HFF-Myc (cell line): Measurements from ENCODE around the gene CDH20.

Experiments used
- DNase-seq: peaks from one replicate; pipeline ENCODE4 v3.0.0-alpha.2; 2011; ENCODE audit warnings: low read depth; ENCODE audit errors: extremely low read depth
- H3K4me3 ChIP-seq: replicated peaks from 2 replicates; pipeline ENCODE4 v1.5.1; 2011; ENCODE audit warnings: low read depth, mild to moderate bottlenecking, control low read depth, low read length
- TF ChIP-seq, protein P1 (sequence below): IDR thresholded peaks from 2 replicates; pipeline ENCODE4 v1.5.1; 2012; ENCODE audit warnings: mild to moderate bottlenecking, low read depth, low read length, control low read depth; ENCODE audit errors: missing control alignments

The CDH20 gene

DNA sequence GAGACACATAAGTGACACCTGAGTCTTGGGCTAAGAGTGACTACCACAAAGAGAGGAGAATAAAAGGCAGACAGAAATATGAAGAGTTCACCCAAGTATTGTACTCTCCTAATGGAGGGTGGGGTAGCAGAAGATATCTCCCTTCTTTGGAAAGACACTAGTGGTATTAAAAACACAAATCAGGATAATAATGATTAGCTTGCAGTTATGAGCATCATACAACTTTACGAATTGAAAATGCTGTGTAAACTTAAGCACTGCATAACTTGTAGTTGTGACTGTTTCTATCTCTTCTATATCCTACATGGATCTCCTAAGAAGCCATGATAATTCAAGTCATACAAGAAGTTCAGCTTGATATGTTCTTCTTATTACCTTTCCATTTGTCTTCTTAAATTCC is 38.1 kb upstream of the CDH20 start:
- no peak for DNase-seq
- TF ChIP-seq, protein P1, sequence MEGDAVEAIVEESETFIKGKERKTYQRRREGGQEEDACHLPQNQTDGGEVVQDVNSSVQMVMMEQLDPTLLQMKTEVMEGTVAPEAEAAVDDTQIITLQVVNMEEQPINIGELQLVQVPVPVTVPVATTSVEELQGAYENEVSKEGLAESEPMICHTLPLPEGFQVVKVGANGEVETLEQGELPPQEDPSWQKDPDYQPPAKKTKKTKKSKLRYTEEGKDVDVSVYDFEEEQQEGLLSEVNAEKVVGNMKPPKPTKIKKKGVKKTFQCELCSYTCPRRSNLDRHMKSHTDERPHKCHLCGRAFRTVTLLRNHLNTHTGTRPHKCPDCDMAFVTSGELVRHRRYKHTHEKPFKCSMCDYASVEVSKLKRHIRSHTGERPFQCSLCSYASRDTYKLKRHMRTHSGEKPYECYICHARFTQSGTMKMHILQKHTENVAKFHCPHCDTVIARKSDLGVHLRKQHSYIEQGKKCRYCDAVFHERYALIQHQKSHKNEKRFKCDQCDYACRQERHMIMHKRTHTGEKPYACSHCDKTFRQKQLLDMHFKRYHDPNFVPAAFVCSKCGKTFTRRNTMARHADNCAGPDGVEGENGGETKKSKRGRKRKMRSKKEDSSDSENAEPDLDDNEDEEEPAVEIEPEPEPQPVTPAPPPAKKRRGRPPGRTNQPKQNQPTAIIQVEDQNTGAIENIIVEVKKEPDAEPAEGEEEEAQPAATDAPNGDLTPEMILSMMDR: no peak
- H3K4me3 ChIP-seq: no peak overlapping the region

DNA sequence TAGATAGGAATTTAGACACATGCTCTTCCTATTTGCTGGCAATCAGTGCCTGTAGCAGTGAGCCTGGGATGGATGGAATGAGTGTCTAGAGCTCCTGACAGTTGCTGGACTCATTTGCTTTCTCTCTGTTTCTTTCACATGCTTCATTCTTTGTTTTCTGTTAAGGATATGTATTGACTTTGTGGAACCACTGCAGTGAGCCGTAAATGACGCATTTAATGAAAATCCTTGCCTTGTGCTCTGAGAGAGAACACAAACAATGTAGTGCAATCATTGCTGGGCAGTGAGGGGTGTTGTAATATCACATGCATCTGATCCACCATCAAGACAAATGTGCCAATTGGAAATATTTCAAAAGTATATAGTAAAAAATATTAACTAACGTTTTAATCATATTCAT is 25.2 kb upstream of the CDH20 start:
- no peak overlapping the region for H3K4me3 ChIP-seq
- TF ChIP-seq, protein P1: no peak
- no peak for DNase-seq

DNA sequence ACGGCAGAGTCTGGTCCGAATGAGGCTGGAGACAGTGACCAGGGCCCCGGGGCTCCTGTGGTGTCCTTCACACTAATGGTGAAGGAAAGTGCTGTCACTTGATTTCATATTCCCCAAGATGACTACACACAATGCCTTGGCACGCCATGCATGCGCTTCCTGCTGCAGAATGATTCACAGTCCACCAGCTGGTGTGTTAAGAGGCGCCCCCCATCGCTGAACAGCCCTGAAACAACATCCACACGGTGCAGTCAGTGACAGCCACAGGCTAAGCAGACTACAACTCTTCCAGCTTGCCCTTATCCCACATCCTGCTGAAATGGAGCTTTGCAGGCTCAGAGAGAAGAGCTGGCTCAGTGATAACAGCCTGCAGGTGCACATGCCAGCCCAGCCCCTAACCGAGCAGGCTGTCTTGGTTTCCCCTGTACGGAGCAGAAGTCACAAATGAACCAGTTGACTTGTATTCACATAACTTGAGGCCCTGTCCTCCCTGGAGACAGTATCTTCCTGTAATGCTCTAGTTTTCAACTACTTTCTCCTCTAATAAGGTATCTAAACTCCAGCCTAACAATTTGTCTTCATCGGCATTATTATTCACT is 24.3 kb upstream of the CDH20 start:
- TF ChIP-seq, protein P1: no peak
- DNase-seq: no peak
- no peak overlapping the region for H3K4me3 ChIP-seq

DNA sequence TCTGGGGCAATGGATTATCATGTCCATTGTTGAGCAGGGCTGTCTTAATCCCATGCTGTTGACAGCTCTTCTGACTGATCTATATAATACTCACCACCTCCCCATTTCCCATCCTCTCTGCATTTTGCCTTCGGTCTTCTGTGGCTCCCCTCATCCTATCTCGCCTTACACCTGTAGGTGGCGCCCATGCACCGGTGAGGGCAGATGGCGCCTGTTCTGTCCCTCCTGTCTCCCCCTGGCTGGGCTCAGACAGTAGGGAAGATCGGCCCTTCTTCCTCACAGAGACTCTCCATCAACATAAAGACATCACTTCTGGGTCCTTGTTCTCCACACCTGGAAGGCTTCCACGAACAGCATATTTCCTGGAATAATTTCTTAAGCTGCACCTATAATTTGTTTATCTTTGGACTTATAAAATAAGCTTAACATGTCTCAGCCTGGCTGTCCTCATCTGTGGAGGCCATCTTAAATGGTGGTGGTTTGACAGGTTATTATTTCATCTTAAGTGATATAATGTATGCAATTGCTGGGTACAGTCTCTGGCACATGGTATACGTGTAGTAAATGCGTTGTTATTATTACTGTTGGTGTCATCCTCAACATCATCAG is 10.9 kb upstream of the CDH20 start:
- TF ChIP-seq, protein P1: peak; percentile 94
- H3K4me3 ChIP-seq: no peak overlapping the region
- DNase-seq: peak; percentile 9

DNA sequence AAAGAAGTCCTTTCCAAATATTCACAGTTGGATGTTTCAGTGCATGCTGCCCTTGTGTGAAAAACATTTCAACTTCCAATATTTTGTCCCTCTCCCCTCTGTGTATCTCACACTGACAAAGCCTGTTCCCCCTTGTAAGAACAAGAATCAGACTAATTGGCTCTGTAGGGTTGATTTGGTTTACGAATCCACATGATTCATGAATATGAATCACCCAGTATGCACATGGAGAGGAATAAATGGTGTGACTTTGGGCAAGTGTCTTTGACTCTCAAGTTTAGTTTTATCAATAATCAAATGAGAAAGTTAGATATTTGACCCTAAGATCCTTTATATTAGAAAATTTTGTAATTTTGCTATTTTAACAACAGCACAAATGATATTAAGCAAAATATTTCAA is 9.3 kb upstream of the CDH20 start:
- TF ChIP-seq, protein P1: no peak
- no peak overlapping the region for H3K4me3 ChIP-seq
- DNase-seq: no peak

DNA sequence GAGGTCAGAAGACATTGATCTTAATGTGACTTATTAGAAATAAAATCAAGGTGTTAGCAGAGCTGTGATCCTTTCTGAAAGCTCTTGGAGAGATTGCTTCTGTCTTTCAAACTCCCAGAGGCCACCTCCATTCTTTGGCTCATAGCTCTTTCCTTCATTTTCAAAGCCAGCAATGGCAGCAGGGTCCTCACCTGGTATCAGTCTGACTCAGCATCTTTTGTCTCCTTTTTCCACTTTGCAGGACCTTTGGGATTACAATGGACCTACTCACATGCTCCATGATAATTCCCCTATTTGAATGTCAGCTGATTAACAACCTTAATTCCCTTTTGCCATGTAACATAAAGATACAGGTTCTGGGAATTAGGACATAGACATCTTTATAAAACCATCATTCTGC is 6.8 kb upstream of the CDH20 start:
- DNase-seq: no peak
- TF ChIP-seq, protein P1: no peak

DNA sequence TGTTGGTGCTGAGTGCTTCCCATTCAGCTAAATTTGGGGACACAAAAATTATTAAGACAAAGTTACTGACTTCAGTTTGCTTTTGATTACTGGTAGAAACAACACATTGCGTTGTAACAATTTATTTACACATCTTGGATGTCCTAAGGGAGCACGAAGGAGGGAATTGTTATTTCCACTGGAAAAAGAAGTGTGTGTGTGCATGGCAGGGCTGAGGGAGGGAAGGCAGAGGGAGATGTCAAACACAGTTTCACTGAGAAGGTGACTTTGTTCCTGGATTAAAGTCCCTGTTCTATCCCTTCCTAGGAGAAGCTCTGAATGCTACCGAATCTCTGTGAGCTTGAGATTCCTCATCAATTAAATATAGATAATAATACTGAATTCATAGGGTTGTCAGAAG is 3.8 kb upstream of the CDH20 start:
- TF ChIP-seq, protein P1: no peak
- H3K4me3 ChIP-seq: no peak overlapping the region
- no peak for DNase-seq

More for the DNA sequence above, 6.8 kb upstream of the CDH20 start:
- no peak overlapping the region for H3K4me3 ChIP-seq
